Skin epidermis (tissue), 12 donors: ENCODE measurements around the gene ELOVL6.
"Not testable (repeated sequence)": the region's sequence is repeated elsewhere in the genome, so short reads cannot be mapped to it uniquely, and the experiment has no call there.

ENCODE experiments used
- H3K27ac ChIP-seq, 21 experiments: fragments of 200-600 bp; sonication (generic) in 11 of 21; one replicate each; pipeline ENCODE4 v1.5.0; 2020; ENCODE audit warnings: mild to moderate bottlenecking in 3 of 21, inconsistent platforms in 2 of 21, moderate library complexity in 2 of 21
- H3K4me3 ChIP-seq, 7 experiments: fragments of 200-600 bp; sonication (generic) in 2 of 7; one replicate each; pipeline ENCODE4 v1.5.0; 2020; ENCODE audit warnings: inconsistent platforms in 2 of 7, mild to moderate bottlenecking in 2 of 7, moderate library complexity in 1 of 7

ELOVL6 gene

GRCh38 chr4:110088670-110089069 lies 109.7 kb downstream of the ELOVL6 start:
- Histone ChIP-seq H3K4me3 (no peak overlapping the region), H3K27ac (no peak overlapping the region)

GRCh38 chr4:110087070-110087708 lies 111.2 kb downstream of the ELOVL6 start:
- Histone ChIP-seq H3K4me3 (no peak overlapping the region), H3K27ac (no peak overlapping the region)

- Histone ChIP-seq H3K27ac (no peak overlapping the region), H3K4me3 (no peak overlapping the region)
Measured at GRCh38 chr4:110085131-110085530, 113.3 kb downstream of the ELOVL6 start.

- no peak overlapping the region for H3K27ac ChIP-seq
- no peak overlapping the region for H3K4me3 ChIP-seq
Measured at GRCh38 chr4:110084154-110084553, 114.3 kb downstream of the ELOVL6 start.

DNA sequence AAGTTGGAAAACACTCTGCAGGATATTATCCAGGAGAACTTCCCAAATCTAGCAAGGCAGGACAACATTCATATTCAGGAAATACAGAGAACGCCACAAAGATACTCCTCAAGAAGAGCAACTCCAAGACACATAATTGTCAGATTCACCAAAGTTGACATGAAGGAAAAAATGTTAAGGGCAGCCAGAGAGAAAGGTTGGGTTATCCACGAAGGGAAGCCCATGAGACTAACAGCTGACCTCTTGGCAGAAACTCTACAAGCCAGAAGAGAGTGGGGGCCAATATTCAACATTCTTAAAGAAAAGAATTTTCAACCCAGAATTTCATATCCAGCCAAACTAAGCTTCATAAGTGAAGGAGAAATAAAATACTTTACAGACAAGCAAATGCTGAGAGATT lies 120.3 kb downstream of the ELOVL6 start:
- not testable (repeated sequence) for H3K27ac ChIP-seq, H3K4me3 ChIP-seq

- not testable (repeated sequence) for H3K27ac ChIP-seq, H3K4me3 ChIP-seq
Measured at GRCh38 chr4:110076828-110077227, 121.6 kb downstream of the ELOVL6 start.

DNA sequence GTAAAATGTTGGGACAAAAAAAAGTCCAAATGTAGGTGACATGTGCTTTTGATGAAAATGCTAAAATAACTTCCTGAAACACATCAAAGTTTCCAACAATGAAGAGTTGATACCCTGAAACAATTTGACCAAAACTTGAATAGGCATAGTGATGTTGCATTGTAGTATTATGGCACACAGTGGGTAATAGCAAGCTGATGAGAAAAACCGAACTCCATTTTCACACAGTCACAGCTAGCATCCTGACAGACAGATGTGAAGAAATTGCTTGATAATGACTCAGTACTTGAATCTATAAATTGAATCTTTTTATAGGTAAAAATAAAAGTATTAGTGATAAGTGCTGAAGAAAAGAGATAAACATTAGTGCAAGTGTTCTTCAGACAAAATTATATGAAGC lies 122.5 kb downstream of the ELOVL6 start:
- H3K4me3 ChIP-seq, result no peak overlapping the region
- no peak overlapping the region for H3K27ac ChIP-seq

- Histone ChIP-seq H3K4me3 (no peak overlapping the region), H3K27ac (no peak overlapping the region)
Measured at GRCh38 chr4:110075083-110075738, 123.2 kb downstream of the ELOVL6 start.

DNA sequence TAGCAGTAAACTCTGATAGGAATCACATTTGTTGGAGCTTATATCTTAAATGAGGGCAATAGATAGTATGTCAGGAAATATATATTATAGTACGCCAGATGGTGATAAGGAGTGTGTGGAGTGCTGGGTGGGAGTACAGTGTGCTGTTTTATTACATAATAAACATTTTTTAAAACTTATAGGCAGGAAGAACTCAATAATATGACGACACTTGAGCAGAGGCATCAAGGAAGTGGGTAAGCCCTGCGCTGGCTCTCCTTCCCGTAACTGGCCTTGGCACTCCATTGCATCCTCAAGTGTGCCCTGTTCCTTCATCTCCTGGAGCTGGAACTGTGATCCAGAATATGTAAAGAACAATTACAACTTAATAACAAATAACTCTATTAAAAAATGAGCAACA lies 123.8 kb downstream of the ELOVL6 start:
- Histone ChIP-seq H3K4me3 (no peak overlapping the region), H3K27ac (no peak overlapping the region)

DNA sequence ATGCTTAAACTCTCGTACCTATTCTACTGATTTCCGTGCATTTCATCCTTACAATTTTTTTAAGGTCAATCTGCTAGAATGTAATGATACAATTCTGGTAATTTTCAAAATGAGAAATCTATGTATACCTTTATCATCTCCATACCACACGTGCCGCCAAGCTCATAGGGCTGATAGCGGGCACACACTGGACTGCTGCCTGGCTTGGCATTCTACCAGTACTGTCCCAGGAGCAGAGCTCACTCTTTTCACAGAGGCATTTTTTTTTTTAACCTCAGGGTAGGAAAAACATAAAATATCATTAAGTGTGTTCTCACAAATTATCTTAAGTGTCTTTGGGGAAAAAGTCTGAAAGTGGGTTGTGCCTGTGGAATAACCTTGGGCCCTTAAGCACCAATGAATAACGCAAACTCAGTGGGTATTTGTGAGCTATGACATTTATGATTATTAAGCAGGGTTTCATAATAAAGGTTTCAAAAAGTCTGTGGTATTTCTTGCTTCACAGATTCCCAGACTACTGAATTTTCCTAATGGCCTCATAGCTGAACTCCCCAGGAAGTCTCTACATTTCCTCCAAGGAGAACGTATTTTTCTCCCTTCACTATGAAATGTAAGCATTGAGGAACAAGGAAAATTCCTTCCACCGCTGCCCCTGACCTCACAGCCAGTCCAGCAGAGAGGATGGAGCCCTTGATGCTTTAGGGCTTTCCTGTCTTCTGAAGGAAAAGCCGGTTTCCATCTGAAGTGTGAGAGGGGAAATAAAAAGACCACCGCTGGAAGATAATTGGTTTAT lies 125.2 kb downstream of the ELOVL6 start:
- Histone ChIP-seq H3K27ac (no peak overlapping the region), H3K4me3 (no peak overlapping the region)

GRCh38 chr4:110071466-110071865 lies 126.9 kb downstream of the ELOVL6 start:
- Histone ChIP-seq H3K4me3 (no peak overlapping the region), H3K27ac (no peak overlapping the region)

DNA sequence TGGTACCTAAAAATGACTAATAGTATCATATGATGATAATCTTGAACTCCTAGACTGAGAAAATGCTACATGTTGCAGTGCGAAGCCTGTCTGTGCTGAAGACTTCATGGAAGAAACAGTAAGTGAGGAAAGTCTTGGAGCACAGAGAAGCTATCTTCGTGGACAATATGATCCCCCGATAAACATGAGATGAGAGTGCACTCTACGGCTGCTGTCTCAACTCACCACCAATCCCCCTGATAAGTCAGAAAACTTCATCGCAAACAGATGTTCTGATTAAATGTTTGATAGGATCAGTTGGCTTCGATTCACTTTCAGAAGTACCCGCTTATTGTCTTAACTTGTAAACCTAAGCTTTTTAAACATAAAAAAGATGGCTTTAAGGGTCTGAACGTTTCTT lies 130.2 kb downstream of the ELOVL6 start:
- Histone ChIP-seq H3K27ac (no peak overlapping the region), H3K4me3 (no peak overlapping the region)

- Histone ChIP-seq H3K4me3 (no peak overlapping the region), H3K27ac (no peak overlapping the region)
Measured at GRCh38 chr4:110064934-110065333, 133.5 kb downstream of the ELOVL6 start.

DNA sequence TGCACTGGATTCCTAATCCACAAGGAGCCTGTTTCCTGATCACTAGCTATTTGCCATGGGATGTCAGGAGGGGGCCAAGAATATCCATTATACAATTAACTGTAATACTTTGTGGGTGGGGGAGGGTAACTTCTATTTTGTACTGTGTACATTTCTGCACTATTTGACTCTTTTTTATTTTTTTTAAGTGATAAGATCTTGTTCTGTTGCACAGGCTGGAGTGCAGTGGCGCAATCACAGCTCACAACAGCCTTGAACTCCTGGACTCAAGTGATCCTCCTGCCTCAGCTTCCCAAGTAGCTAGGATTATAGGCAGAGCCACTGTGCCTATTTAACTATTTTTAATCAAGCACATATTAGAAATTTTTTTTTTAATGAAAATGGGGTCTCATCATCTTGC lies 134.1 kb downstream of the ELOVL6 start:
- Histone ChIP-seq H3K4me3 (no peak overlapping the region), H3K27ac (no peak overlapping the region)

DNA sequence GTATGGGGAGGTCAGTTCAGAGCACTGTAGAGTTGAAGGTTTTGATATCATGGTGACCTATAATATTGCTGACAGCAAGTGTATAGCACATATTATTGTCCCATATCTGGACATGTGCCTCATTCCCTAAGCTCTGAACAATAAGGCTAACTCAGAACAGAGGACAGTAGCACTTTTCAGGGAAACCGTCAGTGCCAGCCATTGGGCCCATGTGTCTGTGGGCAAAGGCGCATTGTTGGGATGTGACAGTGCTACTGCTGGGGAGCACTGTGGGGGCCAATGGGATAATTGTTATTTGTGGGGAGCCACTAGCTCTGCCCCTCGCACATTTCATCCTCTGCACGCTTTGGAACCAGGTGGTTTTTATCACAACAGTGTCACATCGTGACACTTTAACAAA lies 136.2 kb downstream of the ELOVL6 start:
- H3K27ac ChIP-seq, result no peak overlapping the region
- no peak overlapping the region for H3K4me3 ChIP-seq

GRCh38 chr4:110061076-110061475 lies 137.3 kb downstream of the ELOVL6 start:
- Histone ChIP-seq H3K27ac (no peak overlapping the region), H3K4me3 (no peak overlapping the region)

DNA sequence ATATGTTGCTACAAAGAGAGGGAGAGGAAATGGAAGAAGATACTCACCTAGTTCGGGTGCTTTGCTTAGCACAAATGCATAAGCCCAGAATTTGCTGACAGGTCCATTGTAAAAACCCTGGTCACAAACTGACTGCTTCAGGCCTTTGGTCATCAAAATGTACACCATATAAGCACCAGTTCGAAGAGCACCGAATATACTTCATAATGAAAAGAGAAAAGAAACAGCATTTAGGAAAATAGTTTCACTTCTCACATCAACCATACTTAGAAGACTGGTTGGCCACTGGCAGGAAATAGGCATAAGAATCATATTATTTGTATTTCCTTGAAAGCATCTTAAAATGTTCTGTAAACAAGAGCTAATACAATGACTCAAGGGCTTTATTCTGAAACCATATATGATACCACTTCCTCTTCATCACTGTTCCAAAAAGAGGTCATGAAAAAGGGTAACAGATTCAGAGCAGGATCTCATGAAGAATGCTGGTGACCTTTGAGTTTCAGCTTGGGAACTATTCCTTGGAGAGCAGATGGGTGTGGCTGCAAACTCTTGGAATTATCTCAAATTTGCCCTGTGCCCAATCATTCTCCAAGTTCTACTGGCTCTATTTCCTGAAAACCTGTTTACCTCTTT lies 138.7 kb downstream of the ELOVL6 start:
- no peak overlapping the region for H3K27ac ChIP-seq
- H3K4me3 ChIP-seq, result no peak overlapping the region

DNA sequence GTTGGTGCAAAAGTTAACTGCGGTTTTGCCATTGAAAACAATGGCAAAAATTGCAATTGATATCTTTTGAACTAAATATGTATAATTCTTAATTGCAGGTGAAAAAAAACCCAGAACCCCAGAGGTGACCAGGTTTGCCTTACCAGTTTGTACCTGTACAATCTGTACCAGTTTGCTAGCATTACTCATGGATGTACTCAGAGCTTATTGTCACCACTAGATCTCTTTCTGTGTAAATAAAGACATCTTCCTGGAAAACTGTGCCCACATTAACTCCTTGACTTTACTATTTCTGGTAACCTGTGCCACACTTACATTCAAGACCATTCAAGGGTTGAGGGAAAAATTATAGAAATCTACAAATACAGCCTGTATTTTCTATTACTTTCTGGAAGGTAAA lies 139.7 kb downstream of the ELOVL6 start:
- Histone ChIP-seq H3K4me3 (no peak overlapping the region), H3K27ac (no peak overlapping the region)

- no peak overlapping the region for H3K27ac ChIP-seq
Measured at GRCh38 chr4:110055158-110055768, 143.2 kb downstream of the ELOVL6 start.

More at GRCh38 chr4:110055158-110055768, 143.2 kb downstream of the ELOVL6 start:
- no peak overlapping the region for H3K4me3 ChIP-seq
